Activated naive CD8-positive, alpha-beta T cell (primary cell): ENCODE data around the gene RFTN1.

ENCODE experiments used
- H3K27ac Mint-ChIP-seq: one replicate; pipeline ENCODE4 v1.8.0; 2021; ENCODE audit warnings: mixed read lengths
- H3K27me3 Mint-ChIP-seq: one replicate; pipeline ENCODE4 v1.8.0; 2021; ENCODE audit warnings: mixed read lengths
- H3K36me3 Mint-ChIP-seq: one replicate; pipeline ENCODE4 v1.8.0; 2021; ENCODE audit warnings: mixed read lengths
- H3K4me1 Mint-ChIP-seq: one replicate; pipeline ENCODE4 v1.8.0; 2021; ENCODE audit warnings: low read depth, mixed read lengths
- H3K4me3 Mint-ChIP-seq: one replicate; pipeline ENCODE4 v1.8.0; 2021; ENCODE audit warnings: mild to moderate bottlenecking, mixed read lengths
- H3K9me3 Mint-ChIP-seq: one replicate; pipeline ENCODE4 v1.8.0; 2021; ENCODE audit warnings: low read depth, mixed read lengths

The RFTN1 gene

DNA sequence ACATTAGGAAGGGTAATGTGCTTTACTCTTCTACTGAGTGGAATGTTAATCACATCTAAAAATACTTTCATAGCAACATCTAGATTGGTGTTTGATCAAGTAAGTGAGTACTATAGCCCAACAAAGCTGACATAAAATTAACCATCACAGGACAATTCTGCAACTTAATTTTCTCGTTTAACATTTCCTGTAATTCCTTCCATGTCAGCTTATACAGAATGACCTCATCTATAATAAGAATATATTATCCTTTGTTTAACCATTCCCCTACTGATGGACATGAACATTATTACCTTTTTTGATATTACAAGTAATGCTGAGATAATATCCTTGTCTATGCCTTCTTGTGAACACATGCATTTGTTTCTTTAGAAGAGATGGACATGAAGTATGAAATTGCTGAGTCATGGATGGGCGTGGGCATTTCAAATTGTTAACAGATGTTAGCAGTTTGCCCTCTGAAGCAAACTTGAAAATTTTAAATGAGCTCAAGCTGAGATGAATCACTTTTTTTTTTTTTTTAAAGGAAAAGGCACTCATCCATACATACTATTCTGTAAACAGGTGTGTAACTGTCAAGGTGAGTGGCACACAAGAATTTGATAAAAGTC is 163.4 kb downstream of the RFTN1 start:
- Mint-ChIP-seq H3K27me3 (no peaks in the 10 kb centered on the region), H3K36me3 (peaks cover 32% of the 10 kb centered on the region), H3K4me3 (no peak overlapping the region), H3K4me1 (peaks cover 72% of the 10 kb centered on the region), H3K9me3 (no peaks in the 10 kb centered on the region), H3K27ac (peak overlapping the region; percentile 78)

DNA sequence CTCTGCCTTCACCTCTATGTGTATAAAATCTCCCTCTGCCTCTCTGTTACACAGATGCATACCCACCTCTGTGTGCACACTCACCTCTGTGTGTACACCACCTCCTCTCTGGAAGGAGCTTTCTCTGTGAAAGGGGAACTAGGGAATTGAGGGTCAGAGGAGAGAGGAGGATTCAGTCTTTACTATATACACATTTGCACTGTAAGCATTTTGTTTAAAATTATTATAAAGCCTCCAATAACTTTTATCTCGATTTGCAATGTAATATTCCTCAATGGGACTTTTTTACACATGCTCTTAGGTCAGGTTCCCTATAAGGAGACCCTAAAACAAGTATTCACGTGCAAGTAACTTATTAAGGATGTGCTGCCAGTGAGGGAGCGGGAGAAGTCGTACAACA is 166.0 kb downstream of the RFTN1 start:
- peaks cover 34% of the 10 kb centered on the region for H3K36me3 Mint-ChIP-seq
- peak overlapping the region; percentile 56 for H3K27ac Mint-ChIP-seq

DNA sequence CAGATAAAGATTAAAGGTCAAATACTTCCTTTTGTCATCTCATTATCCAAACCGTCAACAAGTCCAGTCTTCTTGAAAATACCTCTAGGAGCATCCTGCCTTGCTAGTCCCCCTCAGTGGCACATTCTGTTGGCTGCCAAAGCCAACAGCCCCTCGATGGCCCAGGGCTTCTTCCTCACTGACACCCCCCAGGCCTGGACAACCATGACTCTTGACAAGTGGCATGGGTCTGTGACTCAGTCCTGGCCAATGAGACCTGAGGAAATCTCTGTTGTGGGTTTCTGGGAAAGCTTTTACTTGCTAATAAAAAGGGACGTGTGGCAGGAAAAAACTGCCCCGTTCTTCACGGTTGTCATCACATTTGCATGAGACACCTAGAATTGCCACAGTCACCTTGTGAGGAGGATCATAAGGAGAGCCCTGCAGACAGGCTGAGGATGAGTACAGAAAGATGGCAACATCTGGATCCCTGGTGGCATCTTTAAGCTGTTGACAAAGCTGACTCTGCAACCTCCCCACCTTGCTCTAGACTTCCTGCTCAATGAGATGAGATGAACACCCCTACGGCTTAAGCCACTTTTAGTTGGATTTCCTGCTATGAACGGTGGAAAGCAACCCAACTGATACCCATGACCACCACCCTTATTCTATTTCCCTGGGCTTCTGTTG is 167.0 kb downstream of the RFTN1 start:
- no peak overlapping the region for H3K4me3 Mint-ChIP-seq
- H3K9me3 Mint-ChIP-seq: no peaks in the 10 kb centered on the region
- H3K4me1 Mint-ChIP-seq: peaks cover 71% of the 10 kb centered on the region
- H3K27me3 Mint-ChIP-seq: no peaks in the 10 kb centered on the region
- peak overlapping the region; percentile 70 for H3K27ac Mint-ChIP-seq
- H3K36me3 Mint-ChIP-seq: peaks cover 34% of the 10 kb centered on the region

More for the DNA sequence above, 166.0 kb downstream of the RFTN1 start:
- Mint-ChIP-seq H3K9me3 (no peaks in the 10 kb centered on the region), H3K4me1 (peaks cover 72% of the 10 kb centered on the region), H3K4me3 (no peak overlapping the region), H3K27me3 (no peaks in the 10 kb centered on the region)

DNA sequence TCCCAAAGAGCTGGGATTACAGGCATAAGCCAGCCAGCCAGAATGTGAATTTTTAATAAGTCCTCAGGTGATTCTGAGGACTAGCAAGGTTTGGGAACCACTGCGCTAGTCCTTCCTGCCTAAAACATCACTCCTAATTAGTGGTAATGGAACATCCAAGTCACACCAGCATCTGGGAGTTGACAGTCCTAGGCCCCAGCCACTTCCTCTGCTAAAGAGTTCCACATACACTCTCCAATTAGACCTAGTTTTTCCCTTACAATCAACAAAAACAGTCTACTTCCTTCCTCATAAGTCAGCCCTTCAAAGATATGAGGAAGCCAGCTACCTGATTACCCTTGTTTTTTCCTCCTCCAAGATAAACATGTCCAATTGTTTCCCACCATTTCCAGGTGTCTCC is 170.4 kb downstream of the RFTN1 start:
- peaks cover 75% of the 10 kb centered on the region for H3K4me1 Mint-ChIP-seq
- H3K27ac Mint-ChIP-seq: peak overlapping the region; percentile 65
- no peaks in the 10 kb centered on the region for H3K9me3 Mint-ChIP-seq
- no peaks in the 10 kb centered on the region for H3K27me3 Mint-ChIP-seq
- no peak overlapping the region for H3K4me3 Mint-ChIP-seq
- H3K36me3 Mint-ChIP-seq: peaks cover 23% of the 10 kb centered on the region

DNA sequence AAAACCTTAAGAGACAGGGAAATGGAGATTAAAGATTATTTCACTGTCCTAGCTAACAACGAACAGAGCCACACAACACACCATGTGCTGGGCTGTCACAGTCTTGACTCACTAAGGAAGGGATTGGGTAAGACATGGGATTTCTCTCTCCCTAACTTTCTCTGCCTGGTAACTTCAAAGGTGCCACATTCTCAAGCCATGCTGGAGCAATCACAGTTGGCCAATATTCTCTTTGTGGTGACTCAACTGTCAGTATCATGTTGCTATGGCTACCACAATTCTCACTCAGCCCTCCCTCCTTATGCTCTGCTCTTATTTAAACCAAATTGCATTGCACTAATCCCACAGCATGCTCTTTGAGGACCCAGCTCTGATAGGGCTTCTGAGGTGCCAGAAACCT is 174.5 kb downstream of the RFTN1 start:
- H3K4me3 Mint-ChIP-seq: no peak overlapping the region
- no peaks in the 10 kb centered on the region for H3K27me3 Mint-ChIP-seq
- peaks cover 24% of the 10 kb centered on the region for H3K36me3 Mint-ChIP-seq
- peak overlapping the region; percentile 89 for H3K27ac Mint-ChIP-seq
- H3K4me1 Mint-ChIP-seq: peaks cover 73% of the 10 kb centered on the region
- H3K9me3 Mint-ChIP-seq: no peaks in the 10 kb centered on the region

DNA sequence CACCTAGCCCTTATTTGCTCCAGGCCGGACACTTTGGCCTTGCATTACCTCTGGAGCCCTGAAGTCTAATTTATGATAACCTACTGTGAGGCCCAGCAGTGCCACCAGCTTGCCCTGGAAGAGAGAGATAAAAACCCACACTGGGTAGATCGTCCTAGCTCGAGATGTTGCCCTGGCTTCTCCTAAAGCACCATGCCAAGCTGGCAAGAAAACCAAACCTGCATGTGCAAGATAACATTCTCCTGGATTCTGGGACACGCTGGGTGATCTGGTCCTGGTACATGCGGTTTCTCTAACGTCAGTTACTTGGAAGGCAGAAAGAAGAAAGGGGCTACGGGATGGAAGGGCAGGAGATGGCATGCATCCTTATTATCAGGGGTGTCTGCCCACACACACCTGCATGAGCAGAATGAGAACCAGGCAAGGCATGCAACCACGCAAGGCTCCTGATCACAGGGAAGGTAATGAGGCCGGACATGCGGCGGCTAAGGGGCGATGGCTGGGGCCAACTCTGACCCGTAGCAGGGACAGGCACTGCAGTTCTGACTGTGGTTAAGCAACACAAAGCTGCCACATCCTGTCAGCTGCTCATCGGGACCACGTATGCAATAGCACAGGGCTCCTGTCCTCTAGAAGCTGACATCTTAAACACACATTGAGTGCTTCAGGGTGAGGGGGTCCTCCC is 175.5 kb downstream of the RFTN1 start:
- Mint-ChIP-seq H3K4me1 (peaks cover 66% of the 10 kb centered on the region), H3K27me3 (no peaks in the 10 kb centered on the region), H3K9me3 (no peaks in the 10 kb centered on the region), H3K4me3 (peak overlapping the region; percentile 11), H3K36me3 (peaks cover 19% of the 10 kb centered on the region), H3K27ac (peak overlapping the region; percentile 89)

DNA sequence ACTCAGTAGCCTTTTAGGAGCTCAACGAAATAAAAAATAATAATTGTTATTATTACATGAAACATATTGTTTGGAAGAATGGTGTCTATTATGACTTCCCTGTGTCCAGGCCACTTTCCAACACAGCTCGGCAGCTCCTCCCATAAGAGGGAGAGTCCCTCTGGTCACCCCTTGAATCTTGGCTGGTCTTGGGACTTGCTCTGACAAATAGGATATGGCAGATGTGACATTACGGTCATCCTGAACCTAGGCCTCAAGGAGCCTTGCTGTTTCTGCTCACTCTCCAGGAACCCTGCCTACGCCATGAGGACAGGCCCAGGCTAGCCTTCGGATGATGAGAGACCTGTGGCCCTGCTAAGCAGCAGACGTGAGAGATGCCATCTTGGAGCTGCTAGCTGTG is 176.7 kb downstream of the RFTN1 start:
- H3K36me3 Mint-ChIP-seq: peaks cover 30% of the 10 kb centered on the region
- H3K27ac Mint-ChIP-seq: peak overlapping the region; percentile 89
- H3K4me1 Mint-ChIP-seq: peaks cover 68% of the 10 kb centered on the region
- H3K4me3 Mint-ChIP-seq: no peak overlapping the region
- H3K9me3 Mint-ChIP-seq: no peaks in the 10 kb centered on the region
- H3K27me3 Mint-ChIP-seq: no peaks in the 10 kb centered on the region

- Mint-ChIP-seq H3K27ac (peak overlapping the region; percentile 58), H3K9me3 (peaks cover 5% of the 10 kb centered on the region), H3K4me1 (peaks cover 68% of the 10 kb centered on the region), H3K4me3 (no peak overlapping the region), H3K36me3 (peaks cover 34% of the 10 kb centered on the region), H3K27me3 (no peaks in the 10 kb centered on the region)
Measured at GRCh38 chr3:16335772-16336645, 177.5 kb downstream of the RFTN1 start.

DNA sequence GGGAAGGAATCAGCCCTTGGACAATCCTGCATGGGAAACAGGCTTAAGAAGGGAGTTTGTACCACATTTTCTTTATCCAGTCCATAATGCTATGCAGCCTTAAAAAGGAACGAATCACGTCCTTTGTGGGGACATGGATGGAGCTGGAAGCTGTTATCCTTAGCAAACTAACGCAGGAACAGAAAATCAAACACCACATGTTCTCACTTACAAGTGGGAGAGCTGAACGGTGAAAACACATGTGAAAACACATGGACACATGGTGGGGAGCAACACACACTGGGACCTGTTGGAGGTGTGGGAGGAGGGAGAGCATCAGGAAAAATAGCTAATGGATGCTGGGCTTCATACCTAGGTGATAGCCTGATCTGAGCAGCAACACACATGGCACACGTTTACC is 178.2 kb downstream of the RFTN1 start:
- Mint-ChIP-seq H3K9me3 (peaks cover 10% of the 10 kb centered on the region), H3K4me1 (peaks cover 63% of the 10 kb centered on the region), H3K4me3 (no peak overlapping the region), H3K27ac (peak overlapping the region; percentile 56), H3K36me3 (peaks cover 38% of the 10 kb centered on the region), H3K27me3 (no peaks in the 10 kb centered on the region)

GRCh38 chr3:16334909-16335308 is 178.6 kb downstream of the RFTN1 start:
- Mint-ChIP-seq H3K27ac (peak overlapping the region; percentile 56), H3K4me3 (no peak overlapping the region), H3K9me3 (peaks cover 10% of the 10 kb centered on the region), H3K36me3 (peaks cover 42% of the 10 kb centered on the region), H3K27me3 (no peaks in the 10 kb centered on the region), H3K4me1 (peaks cover 59% of the 10 kb centered on the region)

DNA sequence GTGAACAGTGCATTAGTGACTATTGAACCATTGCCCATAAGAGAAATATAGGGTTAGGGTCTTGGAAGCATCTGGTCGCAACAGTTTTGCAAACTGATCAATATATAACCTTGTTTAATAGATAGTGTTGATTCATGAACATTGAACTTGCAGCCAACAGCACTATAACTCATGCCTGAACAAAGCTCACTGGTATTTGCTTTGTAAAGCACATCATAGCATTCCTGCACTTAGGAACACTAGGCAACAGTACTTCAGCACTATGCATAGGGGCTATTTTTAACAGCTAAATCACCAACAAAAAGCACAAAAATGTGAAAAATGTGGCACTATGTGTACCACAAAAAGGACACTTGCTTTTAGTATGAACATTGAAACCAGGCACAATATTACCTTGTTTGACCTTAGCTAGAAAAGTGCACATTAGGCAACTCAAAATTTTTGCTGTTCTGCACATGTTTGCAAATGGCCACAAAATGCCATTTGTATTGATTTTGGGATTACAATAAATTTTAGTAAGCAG is 180.5 kb downstream of the RFTN1 start:
- H3K36me3 Mint-ChIP-seq: peaks cover 39% of the 10 kb centered on the region

DNA sequence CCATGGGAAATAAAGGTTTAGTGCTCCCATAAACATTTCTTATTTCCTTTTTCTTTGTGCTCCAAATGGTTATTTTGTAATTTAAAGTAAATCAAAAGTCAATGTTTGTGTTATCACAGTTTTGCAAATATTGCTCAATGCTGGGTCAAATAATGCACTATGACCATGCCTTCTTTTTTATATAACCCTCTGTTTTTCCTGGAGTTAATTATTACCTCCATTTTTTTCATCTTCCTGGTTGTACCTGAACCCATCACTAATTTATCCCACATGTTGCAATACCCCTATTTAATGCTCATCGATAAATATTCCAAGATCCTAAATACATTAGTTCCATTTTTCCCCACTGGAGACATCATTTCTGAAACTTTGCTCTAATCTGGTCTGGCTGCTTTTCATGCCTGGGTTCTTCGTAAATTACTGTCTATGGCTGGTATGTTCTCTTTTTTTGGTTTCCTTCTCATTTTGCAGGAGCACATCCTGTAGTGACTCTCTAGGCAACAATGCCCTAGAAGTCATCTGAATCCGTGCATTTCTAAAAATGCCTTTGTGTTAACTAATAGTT is 182.1 kb downstream of the RFTN1 start:
- H3K27me3 Mint-ChIP-seq: no peaks in the 10 kb centered on the region
- peaks cover 38% of the 10 kb centered on the region for H3K4me1 Mint-ChIP-seq
- H3K27ac Mint-ChIP-seq: peak overlapping the region; percentile 47
- H3K36me3 Mint-ChIP-seq: peaks cover 44% of the 10 kb centered on the region
- peaks cover 10% of the 10 kb centered on the region for H3K9me3 Mint-ChIP-seq
- H3K4me3 Mint-ChIP-seq: peak overlapping the region; percentile 24

More for the DNA sequence above, 180.5 kb downstream of the RFTN1 start:
- H3K9me3 Mint-ChIP-seq: peaks cover 10% of the 10 kb centered on the region
- H3K4me3 Mint-ChIP-seq: no peak overlapping the region
- no peaks in the 10 kb centered on the region for H3K27me3 Mint-ChIP-seq
- H3K27ac Mint-ChIP-seq: peak overlapping the region; percentile 56
- peaks cover 40% of the 10 kb centered on the region for H3K4me1 Mint-ChIP-seq

DNA sequence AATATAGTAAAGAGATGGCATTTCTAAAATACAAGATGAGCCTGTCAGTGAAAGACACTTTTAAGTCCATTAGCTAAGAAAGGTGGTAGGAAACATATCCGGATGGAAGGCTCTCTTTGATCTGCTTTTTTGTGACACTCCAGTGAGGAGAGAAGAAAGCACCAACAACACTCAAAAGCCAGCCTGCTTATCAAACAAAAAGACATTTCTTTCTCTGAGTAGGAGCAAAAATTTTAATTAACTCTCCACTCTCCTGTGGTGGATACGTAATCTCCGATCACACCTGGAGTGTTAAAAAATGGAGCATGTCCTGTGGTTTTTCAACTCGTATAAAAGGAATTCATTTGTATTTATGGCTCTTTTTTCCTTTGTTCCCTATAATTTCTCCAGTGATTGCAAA is 183.1 kb downstream of the RFTN1 start:
- H3K27me3 Mint-ChIP-seq: no peaks in the 10 kb centered on the region
- H3K4me3 Mint-ChIP-seq: no peak overlapping the region
- peaks cover 10% of the 10 kb centered on the region for H3K9me3 Mint-ChIP-seq
- peaks cover 37% of the 10 kb centered on the region for H3K4me1 Mint-ChIP-seq
- H3K36me3 Mint-ChIP-seq: peaks cover 43% of the 10 kb centered on the region
- peak overlapping the region; percentile 66 for H3K27ac Mint-ChIP-seq

DNA sequence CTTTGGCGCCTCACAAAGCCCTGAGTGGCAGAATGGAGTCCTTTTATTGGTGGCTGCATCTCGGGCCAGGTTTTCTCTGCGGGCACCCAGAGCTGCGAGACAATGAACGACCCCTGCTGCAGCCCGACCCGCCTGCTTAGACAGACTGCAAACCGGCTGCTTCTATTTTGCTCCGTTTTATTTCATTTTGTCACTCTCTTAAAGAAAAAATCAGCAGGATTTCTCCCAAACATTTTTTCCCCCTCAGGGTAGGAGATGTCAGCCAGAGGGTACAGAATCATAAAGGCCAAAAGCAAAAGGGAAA is 183.7 kb downstream of the RFTN1 start:
- no peaks in the 10 kb centered on the region for H3K27me3 Mint-ChIP-seq
- no peak overlapping the region for H3K4me3 Mint-ChIP-seq
- peaks cover 36% of the 10 kb centered on the region for H3K4me1 Mint-ChIP-seq
- H3K36me3 Mint-ChIP-seq: peaks cover 38% of the 10 kb centered on the region
- peaks cover 10% of the 10 kb centered on the region for H3K9me3 Mint-ChIP-seq
- peak overlapping the region; percentile 66 for H3K27ac Mint-ChIP-seq
